ENCODE results near the gene TIMM10. TPM values are rescaled to one million over a fixed set of nuclear protein-coding genes. Genes with fewer than 3 reads are reported as not detected.

TIMM10 gene
- total RNA-seq, 1 experiment from 2014 or later, result 94.7 TPM

GRCh38 chr11:57479021-57479663, 51.4 kb downstream of the TIMM10 start:
- no peak for DNase-seq
- Histone ChIP-seq H3K4me2 (no peak overlapping the region), H4K20me1 (ENCODE audit: insufficient read depth) (no peaks in the 10 kb centered on the region), H2AFZ (no peak overlapping the region), H3K9me2 (ENCODE audit: insufficient read depth) (no peaks in the 10 kb centered on the region), H3K27me3 (ENCODE audit: insufficient read depth, low read depth) (peaks cover 28% of the 10 kb centered on the region), H3K36me3 (ENCODE audit: low read depth) (no peaks in the 10 kb centered on the region), H3F3A (ENCODE audit: insufficient read depth, low read depth) (peaks cover 21% of the 10 kb centered on the region; the same call in 1 of the 2 replicates), H3K4me3 (no peak overlapping the region), H3K27ac (no peak overlapping the region), H3K9me3 (ENCODE audit: insufficient read depth, low read depth) (no peaks in the 10 kb centered on the region), H3K4me1 (replicated peaks; ENCODE audit: insufficient read depth) (peaks cover 12% of the 10 kb centered on the region), H3K79me2 (ENCODE audit: low read depth) (no peaks in the 10 kb centered on the region)
- intact Hi-C loops (cut with micrococcal nuclease; ENCODE audit: unreplicated experiment), result no loop called here
- no peak for TF ChIP-seq EZH2 (IDR thresholded peaks at IDR 0.05; ENCODE audit: low read depth)
- no peak for TF ChIP-seq CTCF (conservative IDR thresholded peaks at IDR 0.05)
- POLR2A ChIA-PET (ENCODE audit: unreplicated experiment), result no interaction called here
- no TSS peak for BruUV-seq (replicated peaks)
- CTCF ChIA-PET, result interaction anchor here (0.6 to 1.0 kb wide), 3 partner anchors 44 to 89 kb away, joined by 4 to 5 read pairs (median 4); no protein-coding TSS in a partner anchor

Other genes with a start within 250 kb of the TIMM10 start
- gene TNKS1BP1, start 205.8 kb downstream of the TIMM10 start, total RNA-seq (2021), result 181 and 218 TPM in 2 replicates
- 286 and 290 TPM in 2 replicates for gene SSRP1, start 194.9 kb downstream of the TIMM10 start, total RNA-seq (2021)
- gene P2RX3, start 192.4 kb downstream of the TIMM10 start, total RNA-seq (2021), result not detected in 2 replicates
- gene PRG3, start 149.6 kb downstream of the TIMM10 start, total RNA-seq (2021), result not detected in 2 replicates
- gene PRG2, start 140.1 kb downstream of the TIMM10 start, total RNA-seq (2021), result not detected in 2 replicates
- 35.7 and 41.3 TPM in 2 replicates for gene SLC43A3, start 103.6 kb downstream of the TIMM10 start, total RNA-seq (2021)
- 3.4 and 4.6 TPM in 2 replicates for gene RTN4RL2, start 70.2 kb downstream of the TIMM10 start, total RNA-seq (2021)
- 3.2 and 4.0 TPM in 2 replicates for gene SLC43A1, start 15.1 kb downstream of the TIMM10 start, total RNA-seq (2021)
- not detected in 2 replicates for gene SMTNL1, start 6.8 kb upstream of the TIMM10 start, total RNA-seq (2021)
- 121 and 122 TPM in 2 replicates for gene UBE2L6, start 36.9 kb upstream of the TIMM10 start, total RNA-seq (2021)
- gene SERPING1, start 66.9 kb upstream of the TIMM10 start, total RNA-seq (2021), result 3.1 TPM in 2 replicates
- gene YPEL4, start 119.2 kb upstream of the TIMM10 start, total RNA-seq (2021), result 0.48 and 0.98 TPM in 2 replicates
- gene CLP1, start 127.0 kb upstream of the TIMM10 start, total RNA-seq (2021), result 23.4 and 24.2 TPM in 2 replicates
- gene ZDHHC5, start 137.4 kb upstream of the TIMM10 start, total RNA-seq (2021), result 94.2 and 101 TPM in 2 replicates
- gene MED19, start 181.5 kb upstream of the TIMM10 start, total RNA-seq (2021), result 25.3 and 26.9 TPM in 2 replicates
- 124 and 138 TPM in 2 replicates for gene TMX2, start 181.8 kb upstream of the TIMM10 start, total RNA-seq (2021)
- 211 and 318 TPM in 2 replicates for gene SELENOH, start 210.7 kb upstream of the TIMM10 start, total RNA-seq (2021)
- not detected in 2 replicates for gene BTBD18, start 221.1 kb upstream of the TIMM10 start, total RNA-seq (2021)
- gene CTNND1, start 231.0 kb upstream of the TIMM10 start, total RNA-seq (2021), result 340 and 413 TPM in 2 replicates

Measured in PC-9 (cell line).